HCT116 (cell line): Measurements from ENCODE around the gene NFE2L3.

Experiments used
- EGR1 ChIP-seq: IDR thresholded peaks from 2 replicates; pipeline ENCODE4 v1.6.1; 2012; ENCODE audit warnings: low read depth
- JUND ChIP-seq: IDR thresholded peaks from 2 replicates; pipeline ENCODE4 v1.6.1; 2012
- POLR2A ChIP-seq: IDR thresholded peaks from 2 replicates; pipeline ENCODE4 v1.7.0; 2011; ENCODE audit warnings: borderline replicate concordance; ENCODE audit not compliant: insufficient read depth, insufficient read length; ENCODE audit errors: extremely low read depth
- RAD21 ChIP-seq: IDR thresholded peaks from 2 replicates; pipeline ENCODE4 v1.6.1; 2012; ENCODE audit warnings: low read depth, mild to moderate bottlenecking
- SIN3A ChIP-seq: IDR thresholded peaks from 2 replicates; pipeline ENCODE4 v1.6.1; 2012; ENCODE audit warnings: low read depth
- YY1 ChIP-seq: IDR thresholded peaks from 2 replicates; pipeline ENCODE4 v1.6.1; 2011; ENCODE audit warnings: low read length, low read depth, moderate library complexity, mild to moderate bottlenecking; ENCODE audit not compliant: insufficient replicate concordance; ENCODE audit errors: extremely low read depth
- TF ChIP-seq, protein P1 (sequence below), 3 experiments: fragments of 200-600 bp in 1 of 3; sonication (generic) in 1 of 3; IDR thresholded peaks in 2 of 3; conservative IDR thresholded peaks in 1 of 3; 2 replicates each; pipeline ENCODE4 v1.5.1; 2012 to 2017; ENCODE audit warnings: low read depth in 2 of 3, low read length in 2 of 3, antibody characterized with exemption in 1 of 3, borderline replicate concordance in 1 of 3, control low read depth in 1 of 3, mild to moderate bottlenecking in 1 of 3, mixed read lengths in 1 of 3, mixed run types in 1 of 3, moderate library complexity in 1 of 3; ENCODE audit not compliant: insufficient read depth in 1 of 3
- TF ChIP-seq, protein P2 (sequence below): IDR thresholded peaks from 2 replicates; pipeline ENCODE4 v1.6.1; 2012

DNA sequence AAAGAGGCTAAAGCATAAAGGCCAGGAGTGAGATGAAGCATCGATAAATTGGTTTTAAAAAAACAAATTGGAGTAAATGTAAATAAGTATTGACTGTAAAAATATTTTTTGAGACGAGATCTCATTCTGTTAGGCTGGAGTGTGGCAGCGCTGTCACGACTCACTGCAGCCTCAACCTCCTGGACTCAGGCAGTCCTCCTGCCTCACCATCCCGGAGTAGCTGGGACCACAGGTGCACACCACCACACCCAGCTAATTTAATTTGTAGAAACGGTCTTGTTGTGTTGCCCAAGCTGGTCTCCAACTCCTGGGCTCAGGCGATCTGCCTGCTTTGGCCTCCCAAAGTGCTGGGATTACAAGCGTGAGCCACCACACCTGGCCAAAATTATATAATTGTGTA is 30.7 kb downstream of the NFE2L3 start:
- no peak for TF ChIP-seq SIN3A
- TF ChIP-seq POLR2A = no peak
- no peak for TF ChIP-seq RAD21
- TF ChIP-seq, protein P1, sequence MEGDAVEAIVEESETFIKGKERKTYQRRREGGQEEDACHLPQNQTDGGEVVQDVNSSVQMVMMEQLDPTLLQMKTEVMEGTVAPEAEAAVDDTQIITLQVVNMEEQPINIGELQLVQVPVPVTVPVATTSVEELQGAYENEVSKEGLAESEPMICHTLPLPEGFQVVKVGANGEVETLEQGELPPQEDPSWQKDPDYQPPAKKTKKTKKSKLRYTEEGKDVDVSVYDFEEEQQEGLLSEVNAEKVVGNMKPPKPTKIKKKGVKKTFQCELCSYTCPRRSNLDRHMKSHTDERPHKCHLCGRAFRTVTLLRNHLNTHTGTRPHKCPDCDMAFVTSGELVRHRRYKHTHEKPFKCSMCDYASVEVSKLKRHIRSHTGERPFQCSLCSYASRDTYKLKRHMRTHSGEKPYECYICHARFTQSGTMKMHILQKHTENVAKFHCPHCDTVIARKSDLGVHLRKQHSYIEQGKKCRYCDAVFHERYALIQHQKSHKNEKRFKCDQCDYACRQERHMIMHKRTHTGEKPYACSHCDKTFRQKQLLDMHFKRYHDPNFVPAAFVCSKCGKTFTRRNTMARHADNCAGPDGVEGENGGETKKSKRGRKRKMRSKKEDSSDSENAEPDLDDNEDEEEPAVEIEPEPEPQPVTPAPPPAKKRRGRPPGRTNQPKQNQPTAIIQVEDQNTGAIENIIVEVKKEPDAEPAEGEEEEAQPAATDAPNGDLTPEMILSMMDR (IDR thresholded peaks at IDR 0.05 in 2 of 3, conservative IDR thresholded peaks at IDR 0.05 in 1 of 3; ENCODE audit: borderline replicate concordance in 1 of 3, insufficient read depth in 1 of 3, low read depth in 2 of 3, low read length in 2 of 3) = no peak
- TF ChIP-seq YY1 = no peak
- TF ChIP-seq, protein P2, sequence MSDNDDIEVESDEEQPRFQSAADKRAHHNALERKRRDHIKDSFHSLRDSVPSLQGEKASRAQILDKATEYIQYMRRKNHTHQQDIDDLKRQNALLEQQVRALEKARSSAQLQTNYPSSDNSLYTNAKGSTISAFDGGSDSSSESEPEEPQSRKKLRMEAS = no peak
- TF ChIP-seq EGR1 = no peak
- TF ChIP-seq JUND = no peak
